K562 (cell line): ENCODE measurements around the gene PLPPR4. TPM values are rescaled to one million over a fixed set of nuclear protein-coding genes. Genes with fewer than 3 reads are reported as not detected.

ENCODE experiments used
- HIVEP1 ChIP-seq: fragments of 250-450 bp; sonication (Bioruptor Pico); IDR thresholded peaks from 2 replicates; pipeline ENCODE4 v1.4.0; 2020; ENCODE audit warnings: mild to moderate bottlenecking
- SAFB ChIP-seq: fragments of 200-400 bp; formaldehyde crosslinking; IDR thresholded peaks from 2 replicates; pipeline ENCODE4 v1.6.1; 2017; ENCODE audit warnings: low read depth, low read length, borderline replicate concordance
- STAT5B ChIP-seq: fragments of 250-450 bp; sonication (Bioruptor Pico); IDR thresholded peaks from 2 replicates; pipeline ENCODE4 v1.8.0; 2021; ENCODE audit warnings: mild to moderate bottlenecking, inconsistent platforms
- TCF7L2 ChIP-seq: fragments of 150-350 bp; IDR thresholded peaks from 2 replicates; pipeline ENCODE4 v1.6.1; 2016; ENCODE audit warnings: low read depth, mild to moderate bottlenecking, low read length, moderate library complexity
- TEAD4 ChIP-seq, 2 experiments: sonication (generic) in 1 of 2; formaldehyde crosslinking in 1 of 2; IDR thresholded peaks; 2 replicates each; pipeline versions ENCODE4 v1.6.1 to v1.8.0; 2012 to 2022; ENCODE audit warnings: borderline replicate concordance in 1 of 2, inconsistent platforms in 1 of 2, low read length in 1 of 2, mild to moderate bottlenecking in 1 of 2, missing genetic modification reagents in 1 of 2
- ZNF408 ChIP-seq: fragments of 250-450 bp; sonication (Bioruptor Pico); IDR thresholded peaks from 2 replicates; pipeline ENCODE4 v1.4.0; 2020; ENCODE audit warnings: low read depth, mild to moderate bottlenecking, moderate library complexity
- polyA plus RNA-seq, 8 experiments: library from polyadenylated mRNA; depleted of rRNA in 4 of 8; stranded (reverse) in 5 of 8; unstranded in 3 of 8; fragments of >200 nt; fragmentation: Nextera tagmentation in 2 of 8; fragmentation: Illumina TruSeq in 1 of 8; extraction: Ambion mirVana in 2 of 8; extraction: Trizol in 1 of 8; gene quantifications; 2 replicates each; pipeline versions ENCODE4 v1.2.1 to v1.2.3, GENCODE V29; 2011 to 2014; ENCODE audit warnings: inconsistent platforms in 1 of 8, missing spikeins in 1 of 8
- total RNA-seq, 7 experiments: library from RNA; depleted of rRNA in 6 of 7; stranded (reverse); fragments of >200 nt in 6 of 7; fragmentation: Illumina TruSeq in 2 of 7; extraction: Trizol in 2 of 7; gene quantifications; 2 replicates each; pipeline versions ENCODE4 v1.2.1 to v1.2.3, GENCODE V29; 2011 to 2021; ENCODE audit warnings: low replicate concordance in 1 of 7
- TF ChIP-seq, protein P1 (sequence below): fragments of 250-450 bp; sonication (Bioruptor Pico); IDR thresholded peaks from 2 replicates; pipeline ENCODE4 v1.4.0; 2020
- TF ChIP-seq, protein P2 (sequence below): fragments of 450-650 bp; IDR thresholded peaks from 2 replicates; pipeline ENCODE4 v1.6.1; 2017; ENCODE audit warnings: antibody characterized with exemption, mild to moderate bottlenecking

PLPPR4 gene
- total and polyA plus RNA-seq, 9 of the 15 experiments (the other 6 are each of a cell fraction or from before 2014, with no cell fraction given): not detected

DNA sequence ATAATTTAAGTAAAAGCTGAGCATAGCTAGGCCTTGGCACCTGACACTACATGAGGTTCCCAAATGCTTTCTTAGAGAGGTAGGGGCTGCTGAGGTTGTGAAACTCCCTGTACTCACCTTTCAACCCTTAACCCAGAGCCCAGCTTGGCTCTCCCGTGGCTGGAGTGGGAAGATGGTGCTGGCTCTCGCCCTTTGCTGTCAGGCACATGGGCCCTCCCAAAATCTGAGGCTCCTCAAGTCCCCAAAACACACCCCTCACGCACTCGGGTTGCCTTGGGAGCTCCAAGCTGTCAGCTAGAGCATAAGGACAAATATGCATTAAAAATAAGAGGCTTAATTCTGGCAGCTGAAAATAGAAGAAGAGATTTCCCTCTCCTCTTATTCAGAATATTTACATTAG lies 46.7 kb upstream of the PLPPR4 start (continued):
- TF ChIP-seq, protein P1, sequence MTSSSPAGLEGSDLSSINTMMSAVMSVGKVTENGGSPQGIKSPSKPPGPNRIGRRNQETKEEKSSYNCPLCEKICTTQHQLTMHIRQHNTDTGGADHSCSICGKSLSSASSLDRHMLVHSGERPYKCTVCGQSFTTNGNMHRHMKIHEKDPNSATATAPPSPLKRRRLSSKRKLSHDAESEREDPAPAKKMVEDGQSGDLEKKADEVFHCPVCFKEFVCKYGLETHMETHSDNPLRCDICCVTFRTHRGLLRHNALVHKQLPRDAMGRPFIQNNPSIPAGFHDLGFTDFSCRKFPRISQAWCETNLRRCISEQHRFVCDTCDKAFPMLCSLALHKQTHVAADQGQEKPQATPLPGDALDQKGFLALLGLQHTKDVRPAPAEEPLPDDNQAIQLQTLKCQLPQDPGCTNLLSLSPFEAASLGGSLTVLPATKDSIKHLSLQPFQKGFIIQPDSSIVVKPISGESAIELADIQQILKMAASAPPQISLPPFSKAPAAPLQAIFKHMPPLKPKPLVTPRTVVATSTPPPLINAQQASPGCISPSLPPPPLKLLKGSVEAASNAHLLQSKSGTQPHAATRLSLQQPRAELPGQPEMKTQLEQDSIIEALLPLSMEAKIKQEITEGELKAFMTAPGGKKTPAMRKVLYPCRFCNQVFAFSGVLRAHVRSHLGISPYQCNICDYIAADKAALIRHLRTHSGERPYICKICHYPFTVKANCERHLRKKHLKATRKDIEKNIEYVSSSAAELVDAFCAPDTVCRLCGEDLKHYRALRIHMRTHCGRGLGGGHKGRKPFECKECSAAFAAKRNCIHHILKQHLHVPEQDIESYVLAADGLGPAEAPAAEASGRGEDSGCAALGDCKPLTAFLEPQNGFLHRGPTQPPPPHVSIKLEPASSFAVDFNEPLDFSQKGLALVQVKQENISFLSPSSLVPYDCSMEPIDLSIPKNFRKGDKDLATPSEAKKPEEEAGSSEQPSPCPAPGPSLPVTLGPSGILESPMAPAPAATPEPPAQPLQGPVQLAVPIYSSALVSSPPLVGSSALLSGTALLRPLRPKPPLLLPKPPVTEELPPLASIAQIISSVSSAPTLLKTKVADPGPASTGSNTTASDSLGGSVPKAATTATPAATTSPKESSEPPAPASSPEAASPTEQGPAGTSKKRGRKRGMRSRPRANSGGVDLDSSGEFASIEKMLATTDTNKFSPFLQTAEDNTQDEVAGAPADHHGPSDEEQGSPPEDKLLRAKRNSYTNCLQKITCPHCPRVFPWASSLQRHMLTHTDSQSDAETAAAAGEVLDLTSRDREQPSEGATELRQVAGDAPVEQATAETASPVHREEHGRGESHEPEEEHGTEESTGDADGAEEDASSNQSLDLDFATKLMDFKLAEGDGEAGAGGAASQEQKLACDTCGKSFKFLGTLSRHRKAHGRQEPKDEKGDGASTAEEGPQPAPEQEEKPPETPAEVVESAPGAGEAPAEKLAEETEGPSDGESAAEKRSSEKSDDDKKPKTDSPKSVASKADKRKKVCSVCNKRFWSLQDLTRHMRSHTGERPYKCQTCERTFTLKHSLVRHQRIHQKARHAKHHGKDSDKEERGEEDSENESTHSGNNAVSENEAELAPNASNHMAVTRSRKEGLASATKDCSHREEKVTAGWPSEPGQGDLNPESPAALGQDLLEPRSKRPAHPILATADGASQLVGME (CRISPR knock-in tag): no peak
- no peak for TF ChIP-seq HIVEP1
- TF ChIP-seq STAT5B (CRISPR knock-in tag): no peak
- TF ChIP-seq TCF7L2: no peak
- no peak for TF ChIP-seq ZNF408 (CRISPR knock-in tag)
- no peak for TF ChIP-seq SAFB
- no peak for TF ChIP-seq TEAD4 (IDR thresholded peaks at IDR 0.05; ENCODE audit: low read length)
- no peak for TF ChIP-seq TEAD4 (CRISPR knock-in tag; IDR thresholded peaks at IDR 0.05; ENCODE audit: borderline replicate concordance)
- TF ChIP-seq, protein P2, sequence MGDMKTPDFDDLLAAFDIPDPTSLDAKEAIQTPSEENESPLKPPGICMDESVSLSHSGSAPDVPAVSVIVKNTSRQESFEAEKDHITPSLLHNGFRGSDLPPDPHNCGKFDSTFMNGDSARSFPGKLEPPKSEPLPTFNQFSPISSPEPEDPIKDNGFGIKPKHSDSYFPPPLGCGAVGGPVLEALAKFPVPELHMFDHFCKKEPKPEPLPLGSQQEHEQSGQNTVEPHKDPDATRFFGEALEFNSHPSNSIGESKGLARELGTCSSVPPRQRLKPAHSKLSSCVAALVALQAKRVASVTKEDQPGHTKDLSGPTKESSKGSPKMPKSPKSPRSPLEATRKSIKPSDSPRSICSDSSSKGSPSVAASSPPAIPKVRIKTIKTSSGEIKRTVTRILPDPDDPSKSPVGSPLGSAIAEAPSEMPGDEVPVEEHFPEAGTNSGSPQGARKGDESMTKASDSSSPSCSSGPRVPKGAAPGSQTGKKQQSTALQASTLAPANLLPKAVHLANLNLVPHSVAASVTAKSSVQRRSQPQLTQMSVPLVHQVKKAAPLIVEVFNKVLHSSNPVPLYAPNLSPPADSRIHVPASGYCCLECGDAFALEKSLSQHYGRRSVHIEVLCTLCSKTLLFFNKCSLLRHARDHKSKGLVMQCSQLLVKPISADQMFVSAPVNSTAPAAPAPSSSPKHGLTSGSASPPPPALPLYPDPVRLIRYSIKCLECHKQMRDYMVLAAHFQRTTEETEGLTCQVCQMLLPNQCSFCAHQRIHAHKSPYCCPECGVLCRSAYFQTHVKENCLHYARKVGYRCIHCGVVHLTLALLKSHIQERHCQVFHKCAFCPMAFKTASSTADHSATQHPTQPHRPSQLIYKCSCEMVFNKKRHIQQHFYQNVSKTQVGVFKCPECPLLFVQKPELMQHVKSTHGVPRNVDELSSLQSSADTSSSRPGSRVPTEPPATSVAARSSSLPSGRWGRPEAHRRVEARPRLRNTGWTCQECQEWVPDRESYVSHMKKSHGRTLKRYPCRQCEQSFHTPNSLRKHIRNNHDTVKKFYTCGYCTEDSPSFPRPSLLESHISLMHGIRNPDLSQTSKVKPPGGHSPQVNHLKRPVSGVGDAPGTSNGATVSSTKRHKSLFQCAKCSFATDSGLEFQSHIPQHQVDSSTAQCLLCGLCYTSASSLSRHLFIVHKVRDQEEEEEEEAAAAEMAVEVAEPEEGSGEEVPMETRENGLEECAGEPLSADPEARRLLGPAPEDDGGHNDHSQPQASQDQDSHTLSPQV: no peak
